DND-41 (cell line): Measurements from ENCODE around the gene RASSF7.

ENCODE experiments used
- EZH2 ChIP-seq: IDR thresholded peaks from 3 replicates; pipeline ENCODE4 v1.6.1; 2012; ENCODE audit warnings: borderline replicate concordance, low read depth, mild to moderate bottlenecking, moderate library complexity, low read length, inconsistent platforms; ENCODE audit not compliant: severe bottlenecking
- TF ChIP-seq, protein P1 (sequence below): IDR thresholded peaks from 2 replicates; pipeline ENCODE4 v1.5.1; 2012; ENCODE audit warnings: borderline replicate concordance, low read length, moderate library complexity, mild to moderate bottlenecking; ENCODE audit not compliant: poor library complexity, severe bottlenecking; ENCODE audit errors: extremely low read depth

GRCh38 chr11:609341-609811 is 48.6 kb downstream of the RASSF7 start:
- TF ChIP-seq, protein P1, sequence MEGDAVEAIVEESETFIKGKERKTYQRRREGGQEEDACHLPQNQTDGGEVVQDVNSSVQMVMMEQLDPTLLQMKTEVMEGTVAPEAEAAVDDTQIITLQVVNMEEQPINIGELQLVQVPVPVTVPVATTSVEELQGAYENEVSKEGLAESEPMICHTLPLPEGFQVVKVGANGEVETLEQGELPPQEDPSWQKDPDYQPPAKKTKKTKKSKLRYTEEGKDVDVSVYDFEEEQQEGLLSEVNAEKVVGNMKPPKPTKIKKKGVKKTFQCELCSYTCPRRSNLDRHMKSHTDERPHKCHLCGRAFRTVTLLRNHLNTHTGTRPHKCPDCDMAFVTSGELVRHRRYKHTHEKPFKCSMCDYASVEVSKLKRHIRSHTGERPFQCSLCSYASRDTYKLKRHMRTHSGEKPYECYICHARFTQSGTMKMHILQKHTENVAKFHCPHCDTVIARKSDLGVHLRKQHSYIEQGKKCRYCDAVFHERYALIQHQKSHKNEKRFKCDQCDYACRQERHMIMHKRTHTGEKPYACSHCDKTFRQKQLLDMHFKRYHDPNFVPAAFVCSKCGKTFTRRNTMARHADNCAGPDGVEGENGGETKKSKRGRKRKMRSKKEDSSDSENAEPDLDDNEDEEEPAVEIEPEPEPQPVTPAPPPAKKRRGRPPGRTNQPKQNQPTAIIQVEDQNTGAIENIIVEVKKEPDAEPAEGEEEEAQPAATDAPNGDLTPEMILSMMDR, result no peak
- no peak for TF ChIP-seq EZH2
